BJ (cell line): ENCODE results near the gene YOD1. TPM values are rescaled to one million over a fixed set of nuclear protein-coding genes. Genes with fewer than 3 reads are reported as not detected.

Experiments
- CTCF ChIA-PET: fragments of 350-600 bp; formaldehyde crosslinking; extraction: SDS; loops from one replicate; lab custom pipeline; 2021; ENCODE audit warnings: antibody characterized with exemption, inconsistent platforms; lab: Yijun Ruan, JAX
- POLR2A ChIA-PET: fragments of 300-600 bp; sonication (Branson Sonifier 250); formaldehyde crosslinking; extraction: SDS; loops from one replicate; lab custom pipeline; 2021; ENCODE audit warnings: antibody characterized with exemption; lab: Charles Lee
- DNase-seq: peaks from one replicate; pipeline ENCODE4 v3.0.0-alpha.2; 2011; ENCODE audit warnings: low read depth
- H3K27me3 ChIP-seq: 2 replicates; pipeline ENCODE4 v1.6.0; 2011; ENCODE audit warnings: low read length; ENCODE audit not compliant: control insufficient read depth, insufficient read depth
- H3K36me3 ChIP-seq: 2 replicates; pipeline ENCODE4 v1.5.1; 2011; ENCODE audit warnings: low read length; ENCODE audit not compliant: control insufficient read depth, insufficient read depth
- H3K4me3 ChIP-seq: 2 replicates; pipeline ENCODE4 v1.5.1; 2011; ENCODE audit warnings: low read depth, mild to moderate bottlenecking, control low read depth, low read length
- CTCF ChIP-seq: IDR thresholded peaks from 2 replicates; pipeline ENCODE4 v1.5.1; 2011; ENCODE audit warnings: low read depth, mild to moderate bottlenecking, control low read depth, inconsistent platforms, low read length, moderate library complexity; ENCODE audit not compliant: insufficient read depth
- polyA plus RNA-seq: library from polyadenylated mRNA; depleted of rRNA; stranded (reverse); fragments of >200 nt; gene quantifications from 2 replicates; pipeline ENCODE4 v1.2.3, GENCODE V29; 2011

YOD1 gene
- polyA plus RNA-seq, 1 experiment = 1.2 TPM

GRCh38 chr1:207073906-207074820 lies 23.2 kb upstream of the YOD1 start:
- Histone ChIP-seq H3K27me3 (no peaks in the 10 kb centered on the region), H3K4me3 (no peak overlapping the region), H3K36me3 (no peaks in the 10 kb centered on the region)
- ChIA-PET POLR2A (no interaction called here), CTCF (interaction anchor here (0.8 to 2.1 kb wide), 5 partner anchors 11 to 348 kb away, joined by 3 to 5 read pairs (median 3); no protein-coding TSS in a partner anchor)
- no peak for DNase-seq
- TF ChIP-seq CTCF = no peak

DNA sequence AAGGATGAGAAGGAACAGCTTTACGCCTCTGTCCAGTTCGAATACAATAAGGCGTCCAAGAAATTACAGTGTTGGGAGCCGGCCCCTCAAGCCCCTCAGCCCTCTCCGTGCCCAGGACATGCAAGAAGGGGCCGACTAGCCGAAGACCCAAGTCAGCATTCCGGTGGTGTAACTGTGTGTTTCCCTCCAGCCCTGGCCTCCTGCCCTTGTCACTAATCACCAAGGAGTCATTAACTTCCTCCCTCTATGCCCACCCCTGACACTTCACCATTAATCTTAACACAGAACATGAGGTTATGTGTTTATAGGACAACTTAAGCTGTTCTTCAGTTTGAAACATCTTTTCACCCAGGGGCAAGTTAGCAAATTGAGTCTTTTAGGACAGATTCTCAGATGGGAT lies 21.2 kb upstream of the YOD1 start:
- no peak for DNase-seq
- H3K36me3 ChIP-seq = no peaks in the 10 kb centered on the region
- H3K27me3 ChIP-seq = no peaks in the 10 kb centered on the region
- ChIA-PET POLR2A (no interaction called here), CTCF (no interaction called here)
- no peak overlapping the region for H3K4me3 ChIP-seq
- no peak for TF ChIP-seq CTCF

DNA sequence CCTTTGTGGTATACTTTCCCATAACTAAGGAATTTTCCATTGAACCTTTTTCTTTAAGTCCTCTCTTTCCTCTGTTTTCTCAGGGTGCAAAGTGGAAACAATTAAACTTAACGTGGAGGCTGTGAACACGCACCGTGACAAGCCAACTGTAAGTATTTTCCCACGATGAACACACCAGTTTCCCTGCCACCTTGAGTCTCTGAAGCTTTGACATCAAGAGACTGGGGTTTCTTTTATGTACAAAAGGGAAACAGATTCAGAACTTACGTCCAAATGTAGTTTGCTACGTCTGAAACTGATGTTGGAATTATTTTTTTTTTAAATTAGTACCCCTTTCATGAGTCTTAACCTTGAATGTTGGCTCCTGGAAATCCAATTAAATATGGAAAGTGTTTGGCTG lies 20.4 kb upstream of the YOD1 start:
- no peak for DNase-seq
- ChIA-PET CTCF (interaction anchor here (0.6 to 1.1 kb wide), 3 partner anchors 19 to 24 kb away, joined by 3 read pairs; partner anchors contain the start of gene PFKFB2), POLR2A (no interaction called here)
- H3K27me3 ChIP-seq = no peaks in the 10 kb centered on the region
- H3K4me3 ChIP-seq = no peak overlapping the region
- no peaks in the 10 kb centered on the region for H3K36me3 ChIP-seq
- no peak for TF ChIP-seq CTCF

DNA sequence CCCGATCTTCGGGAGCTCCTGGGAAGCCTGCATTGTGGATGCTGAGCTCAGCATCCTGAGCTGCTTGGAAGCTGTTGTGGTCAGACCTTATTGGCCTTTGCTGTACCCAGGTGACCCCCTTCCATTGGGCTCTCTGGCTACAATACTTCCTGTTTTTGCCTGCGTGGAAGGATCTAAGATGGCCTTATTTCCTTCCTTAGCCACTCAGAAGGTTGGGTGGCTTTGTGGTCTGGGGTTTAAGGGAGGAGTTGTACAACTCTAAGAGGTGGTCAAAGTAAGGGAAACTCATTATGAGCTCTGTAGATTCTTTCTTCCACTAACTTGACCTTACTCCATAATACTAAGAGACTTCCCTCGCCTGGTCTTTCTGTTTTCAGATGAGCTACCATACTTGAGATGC lies 19.8 kb upstream of the YOD1 start:
- H3K4me3 ChIP-seq = no peak overlapping the region
- ChIA-PET CTCF (interaction anchor here (0.6 to 1.1 kb wide), 3 partner anchors 18 to 24 kb away, joined by 3 read pairs; partner anchors contain the start of gene PFKFB2), POLR2A (no interaction called here)
- no peak for TF ChIP-seq CTCF
- DNase-seq = no peak
- H3K36me3 ChIP-seq = no peaks in the 10 kb centered on the region
- H3K27me3 ChIP-seq = no peaks in the 10 kb centered on the region

GRCh38 chr1:207069858-207070506 lies 19.0 kb upstream of the YOD1 start:
- CTCF ChIA-PET = no interaction called here
- Histone ChIP-seq H3K4me3 (no peak overlapping the region), H3K27me3 (no peaks in the 10 kb centered on the region), H3K36me3 (no peaks in the 10 kb centered on the region)
- TF ChIP-seq CTCF = no peak
- POLR2A ChIA-PET = no interaction called here
- DNase-seq = no peak
